Lung (tissue), 12 donors: Measurements from ENCODE around the gene GPR55. TPM values are rescaled to one million over a fixed set of nuclear protein-coding genes. Genes with fewer than 3 reads are reported as not detected.

ENCODE experiments used
- ATAC-seq: fragments of 200-7000 bp; cut with Tn5 transposase; one replicate; pipeline ENCODE4 v1.9.1; 2020; ENCODE audit warnings: moderate number of reproducible peaks; ENCODE audit not compliant: insufficient read depth, low FRiP score
- DNase-seq, 3 donors: peaks; one replicate each; pipeline ENCODE4 v3.0.0-alpha.2; 2013 to 2017
- H3K27ac ChIP-seq, 2 donors: one replicate each; pipeline ENCODE4 v1.5.1; 2013; ENCODE audit warnings: mild to moderate bottlenecking in 2 of 2, moderate library complexity in 2 of 2, control low read depth in 1 of 2, inconsistent platforms in 1 of 2, low read depth in 1 of 2, low read length in 1 of 2
- H3K27me3 ChIP-seq, 3 donors: one replicate each; pipeline ENCODE4 v1.5.1; 2013; ENCODE audit warnings: low read length in 2 of 3; ENCODE audit not compliant: control insufficient read depth in 3 of 3, insufficient read depth in 3 of 3
- H3K36me3 ChIP-seq, 4 donors: one replicate each; pipeline ENCODE4 v1.5.1; 2013; ENCODE audit warnings: low read length in 4 of 4, mild to moderate bottlenecking in 1 of 4, moderate library complexity in 1 of 4; ENCODE audit not compliant: control insufficient read depth in 4 of 4, insufficient read depth in 4 of 4
- H3K4me1 ChIP-seq, 5 donors: one replicate each; pipeline ENCODE4 v1.5.1; 2013; ENCODE audit warnings: low read length in 5 of 5, mild to moderate bottlenecking in 2 of 5, moderate library complexity in 1 of 5; ENCODE audit not compliant: control insufficient read depth in 5 of 5, insufficient read depth in 5 of 5
- H3K4me3 ChIP-seq: one replicate; pipeline ENCODE4 v1.5.1; 2013; ENCODE audit warnings: mild to moderate bottlenecking, control low read depth, moderate library complexity
- H3K9ac ChIP-seq, 2 donors: one replicate each; pipeline ENCODE4 v1.5.1; 2013; ENCODE audit warnings: low read length in 2 of 2, control low read depth in 1 of 2; ENCODE audit not compliant: insufficient read depth in 1 of 2
- H3K9me3 ChIP-seq, 4 donors: one replicate each; pipeline ENCODE4 v1.5.1; 2013; ENCODE audit warnings: low read length in 3 of 4, mild to moderate bottlenecking in 1 of 4, moderate library complexity in 1 of 4; ENCODE audit not compliant: control insufficient read depth in 4 of 4, insufficient read depth in 3 of 4
- whole genome bisulfite sequencing, 2 donors: extraction: QIAGEN DNeasy Blood & Tissue Kit; methylation state at CpG; one replicate each; pipeline ENCODE4 v1.1.7; 2013; 5-methylcytosine and 5-hydroxymethylcytosine counted together
- polyA plus RNA-seq, 2 donors: library from polyadenylated mRNA; stranded (reverse); fragments of 200-250 nt; gene quantifications; one replicate each; pipeline ENCODE4 v1.2.1, GENCODE V29; 2013
- total RNA-seq, 2 donors: library from RNA; depleted of rRNA in 1 of 2; stranded (reverse); fragments of >200 nt in 1 of 2; gene quantifications; one replicate each; pipeline ENCODE4 v1.2.1, GENCODE V29; 2014 to 2021
- TF ChIP-seq, protein P1 (sequence below): IDR thresholded peaks from 2 replicates; pipeline ENCODE4 v1.5.1; 2012; ENCODE audit warnings: mild to moderate bottlenecking; ENCODE audit errors: control extremely low read depth, extremely low read depth
- donor health status: control.
- donor health status: control.
- donor health status: Bipolar disorder and iron deficiency.
- donor health status: healthy.
- donor health status: DM: yes; HTN: yes; CAD: no.

The GPR55 gene
- total and polyA plus RNA-seq, 4 donors = 0.18 to 0.58 (median 0.29) TPM

DNA sequence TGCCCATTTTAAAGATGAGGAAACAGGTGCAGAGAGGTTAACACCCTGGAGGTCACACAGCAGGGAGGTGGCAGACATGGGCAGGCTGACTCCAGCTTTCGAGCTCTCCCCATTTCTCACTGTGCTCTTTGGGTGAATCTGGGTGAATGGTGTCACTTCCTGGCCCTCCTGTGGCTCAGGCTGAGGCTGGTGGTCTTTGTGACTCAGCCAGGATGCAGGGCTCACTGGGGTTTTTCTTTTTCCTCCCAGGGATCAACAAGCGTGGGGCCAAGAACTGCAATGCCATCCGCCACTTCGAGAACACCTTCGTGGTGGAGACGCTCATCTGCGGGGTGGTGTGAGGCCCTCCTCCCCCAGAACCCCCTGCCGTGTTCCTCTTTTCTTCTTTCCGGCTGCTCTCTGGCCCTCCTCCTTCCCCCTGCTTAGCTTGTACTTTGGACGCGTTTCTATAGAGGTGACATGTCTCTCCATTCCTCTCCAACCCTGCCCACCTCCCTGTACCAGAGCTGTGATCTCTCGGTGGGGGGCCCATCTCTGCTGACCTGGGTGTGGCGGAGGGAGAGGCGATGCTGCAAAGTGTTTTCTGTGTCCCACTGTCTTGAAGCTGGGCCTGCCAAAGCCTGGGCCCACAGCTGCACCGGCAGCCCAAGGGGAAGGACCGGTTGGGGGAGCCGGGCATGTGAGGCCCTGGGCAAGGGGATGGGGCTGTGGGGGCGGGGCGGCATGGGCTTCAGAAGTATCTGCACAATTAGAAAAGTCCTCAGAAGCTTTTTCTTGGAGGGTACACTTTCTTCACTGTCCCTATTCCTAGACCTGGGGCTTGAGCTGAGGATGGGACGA is 47.1 kb downstream of the GPR55 start:
- no peak overlapping the region for H3K4me3 ChIP-seq
- no peak for ATAC-seq
- no peaks in the 10 kb centered on the region for H3K4me1 ChIP-seq
- WGBS, 2 donors = 35 to 68% methylated on average over 20 of the region's 20 CpGs
- TF ChIP-seq, protein P1, sequence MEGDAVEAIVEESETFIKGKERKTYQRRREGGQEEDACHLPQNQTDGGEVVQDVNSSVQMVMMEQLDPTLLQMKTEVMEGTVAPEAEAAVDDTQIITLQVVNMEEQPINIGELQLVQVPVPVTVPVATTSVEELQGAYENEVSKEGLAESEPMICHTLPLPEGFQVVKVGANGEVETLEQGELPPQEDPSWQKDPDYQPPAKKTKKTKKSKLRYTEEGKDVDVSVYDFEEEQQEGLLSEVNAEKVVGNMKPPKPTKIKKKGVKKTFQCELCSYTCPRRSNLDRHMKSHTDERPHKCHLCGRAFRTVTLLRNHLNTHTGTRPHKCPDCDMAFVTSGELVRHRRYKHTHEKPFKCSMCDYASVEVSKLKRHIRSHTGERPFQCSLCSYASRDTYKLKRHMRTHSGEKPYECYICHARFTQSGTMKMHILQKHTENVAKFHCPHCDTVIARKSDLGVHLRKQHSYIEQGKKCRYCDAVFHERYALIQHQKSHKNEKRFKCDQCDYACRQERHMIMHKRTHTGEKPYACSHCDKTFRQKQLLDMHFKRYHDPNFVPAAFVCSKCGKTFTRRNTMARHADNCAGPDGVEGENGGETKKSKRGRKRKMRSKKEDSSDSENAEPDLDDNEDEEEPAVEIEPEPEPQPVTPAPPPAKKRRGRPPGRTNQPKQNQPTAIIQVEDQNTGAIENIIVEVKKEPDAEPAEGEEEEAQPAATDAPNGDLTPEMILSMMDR = no peak
- no peaks in the 10 kb centered on the region for H3K27me3 ChIP-seq
- no peak overlapping the region for H3K27ac ChIP-seq
- DNase-seq = no peak
- H3K36me3 ChIP-seq = peaks cover 0 to 55% (median 18%) of the 10 kb centered on the region in 4 donors
- H3K9ac ChIP-seq = no peak overlapping the region
- H3K9me3 ChIP-seq = no peaks in the 10 kb centered on the region

DNA sequence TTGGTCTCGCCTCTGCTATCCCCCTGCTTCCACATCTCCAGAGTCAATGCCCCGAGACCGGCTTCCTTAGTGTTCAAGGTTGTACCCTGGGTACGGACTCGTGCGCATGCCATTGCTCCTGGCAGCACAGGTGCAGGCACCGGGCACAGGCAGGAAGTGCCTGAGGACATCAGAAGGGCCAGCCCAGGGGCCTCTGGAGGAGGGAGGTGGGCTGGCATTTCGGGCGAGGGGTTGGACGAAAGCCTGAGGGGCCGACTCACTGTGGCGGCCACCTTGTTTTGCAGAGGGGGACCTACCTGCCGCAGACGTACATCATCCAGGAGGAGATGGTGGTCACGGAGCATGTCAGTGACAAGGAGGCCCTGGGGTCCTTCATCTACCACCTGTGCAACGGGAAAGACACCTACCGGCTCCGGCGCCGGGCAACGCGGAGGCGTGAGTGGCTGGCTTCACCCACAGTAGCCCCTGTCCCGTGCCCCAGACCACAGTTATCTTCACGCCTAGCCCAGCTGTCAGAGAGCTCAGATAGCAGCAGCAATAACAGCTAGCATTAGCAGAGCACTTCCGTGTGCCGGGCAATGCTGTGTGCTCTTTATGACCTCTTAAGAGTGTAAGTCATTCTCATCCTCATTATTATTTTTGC is 47.8 kb downstream of the GPR55 start:
- Histone ChIP-seq H3K9ac (no peak overlapping the region), H3K27ac (no peak overlapping the region), H3K4me3 (no peak overlapping the region), H3K36me3 (peaks cover 0 to 55% (median 18%) of the 10 kb centered on the region in 4 donors), H3K9me3 (no peaks in the 10 kb centered on the region), H3K27me3 (no peaks in the 10 kb centered on the region), H3K4me1 (peaks cover 0 to 3% (median 0%) of the 10 kb centered on the region in 5 donors)
- ATAC-seq (no peak), DNase-seq (no peak)
- WGBS, 2 donors = 81 to 86% methylated on average over 27 of the region's 27 CpGs
- TF ChIP-seq, protein P1 = no peak

DNA sequence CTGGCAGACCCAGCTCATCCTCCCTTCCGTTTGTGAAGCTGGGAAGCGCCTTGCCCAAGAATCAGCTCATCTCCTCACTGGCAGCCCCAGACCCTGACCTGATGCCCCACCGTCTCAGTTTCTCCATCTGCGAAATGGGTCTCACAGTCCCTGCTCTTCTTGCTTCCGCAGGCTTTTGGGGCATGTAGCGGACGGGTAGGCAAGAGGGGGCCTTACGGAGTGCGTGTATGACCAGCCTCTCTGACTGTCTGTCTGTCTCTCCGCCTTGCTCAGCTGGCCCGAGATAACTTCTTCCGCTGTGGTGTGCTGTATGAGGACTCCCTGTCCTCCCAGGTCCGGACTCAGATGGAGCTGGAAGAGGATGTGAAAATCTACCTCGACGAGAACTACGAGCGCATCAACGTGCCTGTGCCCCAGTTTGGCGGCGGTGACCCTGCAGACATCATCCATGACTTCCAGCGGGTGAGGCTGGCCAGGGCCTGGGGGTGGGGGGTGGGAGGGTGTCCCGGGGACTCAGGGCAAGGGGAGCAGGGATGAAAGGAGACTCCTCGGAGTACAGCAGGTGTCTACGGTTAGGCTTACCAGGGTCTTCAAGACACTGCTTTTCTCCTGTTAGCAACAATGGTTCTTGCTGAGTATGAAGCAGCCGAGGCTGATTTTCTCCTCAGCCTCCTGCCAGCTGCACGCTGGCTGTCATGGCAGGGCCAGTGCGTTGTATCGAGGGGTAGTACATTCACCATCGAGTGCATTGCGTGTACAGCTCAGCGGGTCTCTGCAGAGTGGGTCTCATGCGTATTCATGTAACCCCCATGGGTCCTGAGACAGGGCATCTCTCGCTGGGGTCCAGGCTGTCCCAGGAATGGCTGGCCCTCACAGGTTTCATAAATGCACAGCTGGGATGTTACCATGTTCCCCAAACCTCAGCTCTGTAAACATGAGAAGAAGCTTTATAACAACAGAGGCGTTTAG is 49.4 kb downstream of the GPR55 start:
- Histone ChIP-seq H3K27me3 (no peaks in the 10 kb centered on the region), H3K27ac (no peak overlapping the region), H3K4me1 (peaks cover 0 to 18% (median 7%) of the 10 kb centered on the region in 5 donors), H3K4me3 (no peak overlapping the region), H3K9me3 (no peaks in the 10 kb centered on the region), H3K36me3 (peaks cover 0 to 55% (median 18%) of the 10 kb centered on the region in 4 donors), H3K9ac (no peak overlapping the region)
- DNase-seq = no peak
- 95% methylated on average over 34 of the region's 34 CpGs for WGBS, 2 donors
- no peak for ATAC-seq
- TF ChIP-seq, protein P1 = no peak
